HG02981 (cell line): Measurements from ENCODE around the gene EFCAB10.

Source experiments
- ATAC-seq: cut with Tn5 transposase; IDR thresholded peaks from one replicate; pipeline ENCODE4 v1.9.1; 2021; ENCODE audit warnings: mild to moderate bottlenecking, moderate library complexity; ENCODE audit not compliant: unreplicated experiment

Gene EFCAB10

DNA sequence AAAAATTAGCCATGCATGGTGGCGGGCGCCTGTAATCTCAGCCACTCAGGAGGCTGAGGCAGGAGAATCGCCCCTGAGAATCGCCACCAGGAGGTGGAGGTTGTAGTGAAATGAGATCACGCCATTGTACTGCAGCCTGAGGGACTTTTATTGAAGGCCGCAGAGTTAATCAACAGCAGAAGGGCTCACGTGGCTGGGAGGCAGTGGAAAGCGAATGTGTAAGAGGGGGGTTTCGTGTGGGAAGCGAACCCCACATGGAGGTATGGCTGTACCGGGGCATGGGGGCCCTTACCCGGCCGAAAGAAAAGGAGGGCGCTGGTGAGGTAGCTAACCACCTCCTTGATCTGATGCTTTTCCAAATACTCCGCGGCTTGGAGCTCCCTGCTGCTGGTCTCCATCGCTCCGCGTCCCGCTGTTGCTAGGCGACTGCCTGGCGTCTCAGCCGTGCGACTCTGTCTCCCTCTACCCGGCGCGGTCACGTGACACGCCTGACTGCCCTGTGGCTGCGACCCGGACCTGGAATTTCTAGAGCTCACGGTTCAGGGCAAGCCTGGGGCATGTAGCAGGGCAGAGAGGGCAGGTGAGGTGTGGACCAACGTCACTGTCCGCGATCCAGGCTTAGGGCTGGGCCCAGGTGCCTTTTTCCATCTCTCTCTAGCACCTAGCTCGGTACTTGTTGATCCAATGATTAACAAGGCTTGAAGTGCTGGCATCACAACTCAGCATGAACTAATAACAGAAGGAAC lies at the start of gene EFCAB10:
EFCAB10 (minus strand) TSS at position 428 of the 746 bp plus-strand sequence; CDS start at position 398, 30 bp downstream.
- ATAC-seq = peak; percentile 92

DNA sequence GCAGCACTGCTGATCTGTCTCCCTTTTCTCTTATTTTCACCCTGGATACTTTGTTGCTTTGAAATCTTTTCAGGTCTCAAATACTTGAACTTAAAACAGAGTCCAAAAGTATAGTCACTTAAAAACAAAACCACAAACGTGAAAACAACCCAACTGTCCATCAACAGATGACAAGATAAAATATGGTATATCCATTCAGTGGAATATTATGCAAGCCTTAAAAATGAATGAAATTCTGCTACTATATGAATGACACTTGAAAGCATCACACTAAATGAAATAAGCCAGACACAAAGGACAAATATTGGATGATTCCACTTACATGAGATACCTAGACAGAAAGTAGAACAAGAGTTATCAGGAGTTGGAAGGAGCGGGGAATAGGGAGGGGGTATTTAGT lies 44.7 kb upstream of the EFCAB10 start:
- no peak for ATAC-seq

DNA sequence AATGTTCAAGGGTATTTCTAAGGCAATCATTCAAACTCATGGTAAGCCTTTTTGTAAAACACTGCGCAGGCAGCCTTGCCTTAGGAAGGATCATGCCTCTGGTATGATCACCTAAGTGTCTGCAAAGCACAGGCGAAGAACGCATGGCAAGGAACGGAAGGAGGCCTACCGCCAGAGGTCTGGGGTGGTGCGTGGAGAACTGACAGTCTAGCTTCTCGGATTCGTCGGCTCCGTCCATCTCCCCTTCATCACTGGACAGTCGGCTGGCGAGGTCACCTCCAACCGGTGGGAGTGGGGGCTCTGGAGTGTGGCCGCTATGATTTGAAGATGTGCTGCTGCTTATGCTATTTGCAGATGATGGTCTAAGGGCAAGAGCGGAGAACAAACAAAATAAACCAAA lies 42.6 kb upstream of the EFCAB10 start:
- no peak for ATAC-seq

GRCh38 chr7:105623378-105623777 lies 42.1 kb upstream of the EFCAB10 start:
- ATAC-seq = no peak

DNA sequence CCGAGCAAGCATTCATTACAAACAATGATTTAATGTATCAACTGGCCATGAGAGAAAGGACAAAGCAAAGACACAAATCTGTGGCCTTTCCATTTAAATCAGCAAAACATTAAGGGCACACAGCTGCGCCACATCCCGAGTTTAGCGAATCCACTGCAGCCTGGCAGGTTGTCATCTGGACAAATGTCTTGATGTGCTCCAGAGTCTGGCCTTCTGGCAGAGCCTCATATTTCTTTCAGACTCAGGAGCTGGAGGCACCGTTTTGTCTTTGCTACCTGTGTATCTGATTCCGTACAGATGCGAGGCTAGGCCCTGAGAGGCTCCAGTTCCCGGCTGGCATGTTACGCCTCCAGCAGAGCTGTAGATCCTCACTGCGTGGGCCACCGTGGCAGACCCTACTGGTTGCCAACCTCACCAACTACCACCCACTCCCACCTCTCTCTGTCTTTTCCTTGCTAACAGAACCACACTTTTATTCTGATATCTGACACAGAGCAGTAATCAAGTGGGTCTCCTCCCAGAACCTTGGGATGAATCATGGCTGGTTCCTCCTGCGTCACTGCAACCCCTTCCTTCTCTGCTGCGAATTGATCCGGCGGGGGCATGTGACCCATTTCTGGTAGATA lies 40.9 kb upstream of the EFCAB10 start:
- ATAC-seq = no peak

DNA sequence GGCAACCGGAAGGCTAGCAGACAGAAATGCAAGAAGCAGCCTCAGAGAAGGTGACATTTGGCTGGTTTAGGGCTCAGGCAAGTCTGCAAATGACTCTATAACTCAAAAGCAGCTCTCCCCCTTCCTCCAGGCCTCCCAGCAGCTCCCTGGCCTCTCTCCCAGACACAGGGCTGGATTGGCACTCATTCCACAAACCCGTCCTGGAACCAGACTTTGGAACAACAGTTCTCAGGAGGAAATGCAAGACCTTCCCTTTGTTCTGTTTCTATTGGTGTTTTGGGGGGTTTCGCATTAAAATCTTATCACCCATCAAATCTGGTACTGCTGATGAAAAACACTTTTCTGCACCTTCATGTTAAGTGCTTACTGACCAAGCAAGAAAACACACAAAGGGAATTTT lies 40.3 kb upstream of the EFCAB10 start:
- no peak for ATAC-seq

- no peak for ATAC-seq
Measured at GRCh38 chr7:105621176-105621575, 39.9 kb upstream of the EFCAB10 start.

DNA sequence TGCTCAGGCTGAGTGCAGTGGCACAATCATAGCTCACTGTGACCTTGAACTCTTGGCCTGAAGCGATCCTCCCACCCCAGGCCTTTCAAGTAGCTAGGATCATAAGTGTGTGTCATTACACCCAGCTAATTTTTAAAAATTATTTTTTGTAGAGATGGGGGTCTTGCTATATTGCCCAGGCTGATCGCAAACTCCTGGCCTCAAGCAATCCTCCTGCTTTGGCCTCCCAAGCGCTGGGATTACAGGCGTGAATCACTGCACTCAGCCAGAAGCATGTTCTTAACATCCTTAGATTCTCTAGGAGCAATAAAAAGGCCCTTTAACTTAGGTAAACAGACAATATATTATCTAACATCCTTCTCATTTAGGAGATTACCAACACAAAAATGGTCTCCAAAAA lies 38.3 kb upstream of the EFCAB10 start:
- no peak for ATAC-seq

GRCh38 chr7:105618016-105618296 lies 36.7 kb upstream of the EFCAB10 start:
- no peak for ATAC-seq

- ATAC-seq = no peak
Measured at GRCh38 chr7:105617280-105618015, 36.2 kb upstream of the EFCAB10 start.

DNA sequence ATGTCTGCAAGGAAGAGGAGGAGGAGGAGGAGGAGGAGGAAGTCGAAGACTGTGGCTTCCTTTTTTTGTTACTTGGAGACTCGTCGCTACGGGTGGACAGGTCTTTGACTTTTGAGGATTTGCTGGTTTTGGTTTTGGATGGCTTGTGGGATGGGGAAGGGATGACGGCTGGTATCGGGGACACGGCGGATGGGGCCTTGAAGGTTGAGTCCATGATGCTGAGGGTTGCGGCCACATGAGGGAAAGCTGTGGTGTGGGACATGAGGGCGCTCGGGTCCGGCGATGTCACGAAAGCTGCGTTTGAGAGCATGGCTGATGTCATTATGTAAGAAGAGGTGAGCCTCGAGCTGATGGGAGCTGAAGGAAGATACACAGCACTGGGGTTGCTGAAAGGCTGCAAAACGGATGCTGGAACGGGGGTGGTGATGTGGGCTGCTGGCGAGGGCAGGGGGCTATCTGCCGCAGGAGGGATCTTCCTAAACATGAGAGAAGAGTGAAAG lies 33.1 kb upstream of the EFCAB10 start:
- no peak for ATAC-seq

- ATAC-seq = no peak
Measured at GRCh38 chr7:105613611-105614330, 32.5 kb upstream of the EFCAB10 start.

- no peak for ATAC-seq
Measured at GRCh38 chr7:105612806-105613205, 31.5 kb upstream of the EFCAB10 start.

- no peak for ATAC-seq
Measured at GRCh38 chr7:105611856-105612775, 30.8 kb upstream of the EFCAB10 start.

DNA sequence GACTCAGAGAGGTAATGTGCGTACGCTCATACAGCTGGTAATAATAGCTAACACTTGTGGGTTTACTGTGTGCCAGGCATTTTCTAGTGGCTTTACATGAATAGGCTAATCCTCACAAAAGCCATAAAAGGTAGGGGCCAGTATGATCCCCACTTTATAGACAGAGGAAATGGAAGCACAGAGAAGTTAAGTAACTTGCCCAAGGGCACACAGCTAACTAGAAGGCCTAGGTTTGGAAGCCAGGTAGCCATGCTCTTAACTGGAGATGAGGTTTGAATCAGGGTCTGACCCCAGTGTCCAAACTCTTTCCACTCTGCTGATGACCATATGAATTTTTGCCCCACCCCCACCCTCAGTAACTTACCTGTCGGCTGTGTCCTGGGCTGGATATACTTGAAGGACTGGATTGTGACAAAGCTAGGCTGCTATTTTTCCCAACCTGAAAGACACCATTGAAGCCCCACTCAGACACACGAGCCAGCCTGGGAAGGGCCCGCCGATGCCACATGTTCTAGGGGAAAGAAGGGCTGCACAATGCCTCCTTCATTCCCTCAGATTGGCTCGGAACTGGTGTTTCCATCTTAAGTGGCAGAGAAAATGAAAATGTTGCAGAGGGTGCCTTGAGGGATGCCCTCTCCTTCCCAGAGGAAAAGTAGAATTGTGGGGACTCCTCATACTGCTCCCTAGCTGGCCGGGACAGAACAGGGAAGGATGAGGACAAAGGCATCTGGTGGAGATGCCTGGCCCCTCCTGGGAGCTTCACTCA lies 29.1 kb upstream of the EFCAB10 start:
- no peak for ATAC-seq

DNA sequence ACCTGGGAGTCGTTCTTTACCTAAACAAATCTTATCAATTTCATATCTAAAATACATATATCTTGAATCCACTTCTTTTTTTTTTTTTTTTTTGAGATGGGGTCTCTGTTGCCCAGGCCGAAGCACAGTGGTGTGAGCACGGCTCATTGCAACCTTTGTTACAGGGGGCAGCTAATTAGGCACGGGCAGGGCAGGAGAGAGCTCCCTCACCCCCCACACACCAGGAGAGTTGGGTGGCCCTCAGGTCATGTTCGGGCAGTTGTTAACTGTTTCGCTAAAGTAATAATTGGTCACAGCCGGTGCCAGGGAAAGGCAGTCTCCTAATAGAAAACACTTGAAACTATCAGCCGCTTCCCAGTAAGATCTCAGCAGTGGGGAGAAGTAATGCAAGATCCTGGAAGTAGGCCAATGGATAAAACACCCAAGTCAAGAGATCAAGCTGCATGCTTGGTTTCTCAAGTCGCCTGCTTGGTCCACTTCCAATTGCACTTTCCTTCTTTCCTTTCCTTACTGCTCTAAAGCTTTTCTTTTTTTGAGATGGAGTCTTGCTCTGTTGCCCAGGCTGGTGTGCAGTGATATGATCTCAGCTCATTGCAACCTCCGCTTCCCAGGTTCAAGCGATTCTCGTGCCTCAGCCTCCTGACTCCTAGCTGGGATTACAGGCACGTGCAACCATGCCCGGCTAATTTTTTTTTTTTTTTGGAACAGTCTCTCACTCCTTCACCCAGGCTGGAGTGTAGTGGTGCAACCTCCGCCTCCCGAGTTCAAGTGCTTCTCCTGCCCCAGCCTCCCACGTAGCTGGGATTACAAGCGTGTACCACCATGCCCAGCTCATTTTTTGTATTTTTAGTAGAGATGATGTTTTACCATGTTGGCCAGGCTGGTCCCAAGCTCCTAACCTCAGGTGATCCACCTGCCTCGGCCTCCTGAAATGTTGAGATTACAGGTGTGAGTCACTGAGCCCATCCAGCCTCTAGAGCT lies 21.3 kb upstream of the EFCAB10 start:
- ATAC-seq = no peak

GRCh38 chr7:105600720-105601550 lies 19.6 kb upstream of the EFCAB10 start:
- ATAC-seq = no peak
